Ishikawa (cell line): ENCODE measurements around the gene SLC24A3.

ENCODE experiments used
- CEBPB ChIP-seq: IDR thresholded peaks from 2 replicates; pipeline ENCODE4 v1.6.1; 2012
- CREB1 ChIP-seq: IDR thresholded peaks from 2 replicates; pipeline ENCODE4 v1.6.1; 2012; ENCODE audit warnings: low read depth
- EGR1 ChIP-seq: IDR thresholded peaks from 2 replicates; pipeline ENCODE4 v1.6.1; 2012
- EP300 ChIP-seq: IDR thresholded peaks from 2 replicates; pipeline ENCODE4 v1.6.1; 2012; ENCODE audit warnings: borderline replicate concordance
- FOXM1 ChIP-seq: IDR thresholded peaks from 2 replicates; pipeline ENCODE4 v1.6.1; 2012; ENCODE audit warnings: low read depth, borderline replicate concordance
- NFIC ChIP-seq: IDR thresholded peaks from 2 replicates; pipeline ENCODE4 v1.6.1; 2012
- RAD21 ChIP-seq: IDR thresholded peaks from 2 replicates; pipeline ENCODE4 v1.6.1; 2012; ENCODE audit warnings: low read depth
- TAF1 ChIP-seq: IDR thresholded peaks from 2 replicates; pipeline ENCODE4 v1.6.1; 2012; ENCODE audit warnings: low read depth, mild to moderate bottlenecking
- TCF12 ChIP-seq: IDR thresholded peaks from 2 replicates; pipeline ENCODE4 v1.6.1; 2012; ENCODE audit warnings: low read depth
- TEAD4 ChIP-seq: IDR thresholded peaks from 2 replicates; pipeline ENCODE4 v1.6.1; 2012
- YY1 ChIP-seq: IDR thresholded peaks from 2 replicates; pipeline ENCODE4 v1.6.1; 2012; ENCODE audit warnings: low read depth
- ZBTB7A ChIP-seq: IDR thresholded peaks from 2 replicates; pipeline ENCODE4 v1.6.1; 2012; ENCODE audit warnings: low read depth
- TF ChIP-seq, protein P1 (sequence below): IDR thresholded peaks from 2 replicates; pipeline ENCODE4 v1.6.1; 2012
- TF ChIP-seq, protein P2 (sequence below): IDR thresholded peaks from 2 replicates; pipeline ENCODE4 v1.6.1; 2012
- TF ChIP-seq, protein P3 (sequence below): IDR thresholded peaks from 2 replicates; pipeline ENCODE4 v1.6.1; 2012; ENCODE audit warnings: low read depth, mild to moderate bottlenecking

SLC24A3 gene

DNA sequence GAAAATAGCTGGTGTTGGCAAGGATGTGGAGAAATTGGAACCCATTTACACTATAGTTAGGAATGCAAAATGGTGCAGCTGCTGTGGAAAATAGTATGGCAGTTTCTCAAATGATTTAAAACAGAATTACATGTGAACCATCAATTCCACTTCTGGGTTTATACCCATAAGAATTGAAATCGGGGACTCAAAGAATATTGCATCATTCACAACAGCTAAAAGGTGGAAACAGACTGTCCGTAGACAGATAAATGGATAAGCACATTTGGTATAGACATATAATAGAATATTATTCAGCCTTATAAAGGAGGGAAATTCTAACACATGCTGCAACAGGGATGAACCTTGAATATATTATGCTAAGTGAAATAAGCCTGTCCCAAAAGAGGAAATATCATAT, 355.7 kb downstream of the SLC24A3 start:
- TF ChIP-seq CEBPB (no peak), YY1 (no peak), TEAD4 (no peak), EP300 (no peak), ZBTB7A (no peak), EGR1 (no peak), RAD21 (no peak), TAF1 (no peak), FOXM1 (no peak), CREB1 (no peak), NFIC (no peak), TCF12 (no peak)
- TF ChIP-seq, protein P1, sequence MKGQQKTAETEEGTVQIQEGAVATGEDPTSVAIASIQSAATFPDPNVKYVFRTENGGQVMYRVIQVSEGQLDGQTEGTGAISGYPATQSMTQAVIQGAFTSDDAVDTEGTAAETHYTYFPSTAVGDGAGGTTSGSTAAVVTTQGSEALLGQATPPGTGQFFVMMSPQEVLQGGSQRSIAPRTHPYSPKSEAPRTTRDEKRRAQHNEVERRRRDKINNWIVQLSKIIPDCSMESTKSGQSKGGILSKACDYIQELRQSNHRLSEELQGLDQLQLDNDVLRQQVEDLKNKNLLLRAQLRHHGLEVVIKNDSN = no peak
- TF ChIP-seq, protein P2, sequence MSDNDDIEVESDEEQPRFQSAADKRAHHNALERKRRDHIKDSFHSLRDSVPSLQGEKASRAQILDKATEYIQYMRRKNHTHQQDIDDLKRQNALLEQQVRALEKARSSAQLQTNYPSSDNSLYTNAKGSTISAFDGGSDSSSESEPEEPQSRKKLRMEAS = no peak
- TF ChIP-seq, protein P3, sequence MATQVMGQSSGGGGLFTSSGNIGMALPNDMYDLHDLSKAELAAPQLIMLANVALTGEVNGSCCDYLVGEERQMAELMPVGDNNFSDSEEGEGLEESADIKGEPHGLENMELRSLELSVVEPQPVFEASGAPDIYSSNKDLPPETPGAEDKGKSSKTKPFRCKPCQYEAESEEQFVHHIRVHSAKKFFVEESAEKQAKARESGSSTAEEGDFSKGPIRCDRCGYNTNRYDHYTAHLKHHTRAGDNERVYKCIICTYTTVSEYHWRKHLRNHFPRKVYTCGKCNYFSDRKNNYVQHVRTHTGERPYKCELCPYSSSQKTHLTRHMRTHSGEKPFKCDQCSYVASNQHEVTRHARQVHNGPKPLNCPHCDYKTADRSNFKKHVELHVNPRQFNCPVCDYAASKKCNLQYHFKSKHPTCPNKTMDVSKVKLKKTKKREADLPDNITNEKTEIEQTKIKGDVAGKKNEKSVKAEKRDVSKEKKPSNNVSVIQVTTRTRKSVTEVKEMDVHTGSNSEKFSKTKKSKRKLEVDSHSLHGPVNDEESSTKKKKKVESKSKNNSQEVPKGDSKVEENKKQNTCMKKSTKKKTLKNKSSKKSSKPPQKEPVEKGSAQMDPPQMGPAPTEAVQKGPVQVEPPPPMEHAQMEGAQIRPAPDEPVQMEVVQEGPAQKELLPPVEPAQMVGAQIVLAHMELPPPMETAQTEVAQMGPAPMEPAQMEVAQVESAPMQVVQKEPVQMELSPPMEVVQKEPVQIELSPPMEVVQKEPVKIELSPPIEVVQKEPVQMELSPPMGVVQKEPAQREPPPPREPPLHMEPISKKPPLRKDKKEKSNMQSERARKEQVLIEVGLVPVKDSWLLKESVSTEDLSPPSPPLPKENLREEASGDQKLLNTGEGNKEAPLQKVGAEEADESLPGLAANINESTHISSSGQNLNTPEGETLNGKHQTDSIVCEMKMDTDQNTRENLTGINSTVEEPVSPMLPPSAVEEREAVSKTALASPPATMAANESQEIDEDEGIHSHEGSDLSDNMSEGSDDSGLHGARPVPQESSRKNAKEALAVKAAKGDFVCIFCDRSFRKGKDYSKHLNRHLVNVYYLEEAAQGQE = no peak

DNA sequence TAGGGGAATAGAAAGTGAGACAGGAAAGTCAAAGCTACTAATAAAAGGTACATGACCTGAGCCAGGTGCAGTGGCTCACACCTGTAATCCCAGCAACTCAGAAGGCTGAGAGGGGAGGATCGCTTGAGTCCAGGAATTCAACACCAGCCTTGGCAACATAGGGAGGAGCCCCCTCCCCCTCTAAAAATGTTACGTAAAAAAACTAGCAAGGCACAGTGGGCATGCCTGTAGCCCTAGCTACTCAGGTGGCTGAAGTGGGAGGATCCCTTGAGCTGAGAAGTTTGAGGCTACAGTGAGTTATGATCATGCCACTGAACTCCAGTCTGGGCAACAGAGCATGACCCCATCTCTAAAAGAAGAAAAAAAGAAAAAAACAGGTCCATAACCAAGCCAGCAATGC, 359.6 kb downstream of the SLC24A3 start:
- no peak for TF ChIP-seq TCF12
- no peak for TF ChIP-seq ZBTB7A
- TF ChIP-seq TAF1 = no peak
- TF ChIP-seq CREB1 = no peak
- TF ChIP-seq, protein P1 = no peak
- TF ChIP-seq, protein P3 = no peak
- TF ChIP-seq FOXM1 = no peak
- no peak for TF ChIP-seq NFIC
- TF ChIP-seq EGR1 = no peak
- no peak for TF ChIP-seq TEAD4
- TF ChIP-seq, protein P2 = no peak
- TF ChIP-seq EP300 = no peak

DNA sequence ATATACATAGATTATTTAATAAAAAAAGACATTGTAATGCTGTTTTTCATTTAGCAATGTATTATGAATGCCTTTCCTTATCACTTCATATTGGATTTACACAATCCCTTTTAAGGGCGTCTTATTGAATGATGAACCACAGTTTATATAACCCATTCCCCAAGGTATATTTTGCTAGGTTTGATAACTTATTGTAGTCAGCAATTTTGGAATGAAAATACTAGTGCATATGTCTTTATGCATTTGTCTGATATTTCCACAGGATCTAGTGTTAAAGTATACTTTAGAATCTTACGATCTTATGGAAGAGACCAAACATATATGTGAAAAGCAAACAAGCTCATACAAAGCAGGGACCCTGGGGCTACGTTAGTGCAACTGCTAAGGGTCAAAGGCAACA, 365.2 kb downstream of the SLC24A3 start:
- TF ChIP-seq TEAD4 = no peak
- TF ChIP-seq, protein P2 = no peak
- TF ChIP-seq, protein P1 = no peak
- TF ChIP-seq EP300 = no peak
- no peak for TF ChIP-seq RAD21
- no peak for TF ChIP-seq CEBPB
- TF ChIP-seq EGR1 = no peak
- no peak for TF ChIP-seq TCF12
- TF ChIP-seq CREB1 = no peak
- TF ChIP-seq, protein P3 = no peak
- TF ChIP-seq NFIC = no peak
- TF ChIP-seq FOXM1 = no peak
- no peak for TF ChIP-seq YY1
- no peak for TF ChIP-seq TAF1
- TF ChIP-seq ZBTB7A = no peak

DNA sequence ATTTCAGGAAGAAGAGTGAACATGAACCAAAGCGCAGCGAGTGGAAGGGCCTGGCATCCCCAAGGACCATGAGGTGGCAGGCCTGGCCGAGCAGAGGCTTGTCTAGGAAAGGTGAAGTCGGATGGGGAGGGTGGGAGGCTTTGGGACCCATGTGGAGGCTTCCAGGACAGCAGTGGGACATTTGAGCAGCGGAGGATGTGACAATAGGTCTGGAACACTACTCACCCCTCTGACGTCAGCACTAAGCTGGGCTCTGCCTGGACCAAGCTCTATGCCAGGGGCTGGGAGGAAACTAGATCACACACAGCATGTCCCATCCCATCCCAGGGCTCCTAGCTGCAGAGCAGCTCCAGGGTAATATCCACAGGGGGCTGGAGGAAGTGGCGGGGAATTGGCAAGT, 370.3 kb downstream of the SLC24A3 start:
- no peak for TF ChIP-seq FOXM1
- no peak for TF ChIP-seq YY1
- TF ChIP-seq ZBTB7A = no peak
- no peak for TF ChIP-seq TAF1
- TF ChIP-seq TCF12 = no peak
- no peak for TF ChIP-seq EP300
- no peak for TF ChIP-seq TEAD4
- TF ChIP-seq, protein P2 = no peak
- no peak for TF ChIP-seq RAD21
